Ovary (tissue), 3 donors: Measurements from ENCODE around the gene SLC1A4.

Experiments
- POLR2A ChIP-seq: fragments of 450-650 bp; IDR thresholded peaks from one replicate; pipeline ENCODE4 v1.6.1; 2017; ENCODE audit warnings: antibody characterized with exemption, mild to moderate bottlenecking, moderate library complexity
- TF ChIP-seq, protein P1 (sequence below), 3 donors: fragments of 450-650 bp in 2 of 3; fragments of 200-600 bp in 1 of 3; IDR thresholded peaks; one replicate each; pipeline versions ENCODE4 v1.5.1 to v1.8.0; 2016 to 2022; ENCODE audit warnings: antibody characterized with exemption in 3 of 3, mild to moderate bottlenecking in 1 of 3
- donor health status: DM: no; HTN: no; CAD: no.

DNA sequence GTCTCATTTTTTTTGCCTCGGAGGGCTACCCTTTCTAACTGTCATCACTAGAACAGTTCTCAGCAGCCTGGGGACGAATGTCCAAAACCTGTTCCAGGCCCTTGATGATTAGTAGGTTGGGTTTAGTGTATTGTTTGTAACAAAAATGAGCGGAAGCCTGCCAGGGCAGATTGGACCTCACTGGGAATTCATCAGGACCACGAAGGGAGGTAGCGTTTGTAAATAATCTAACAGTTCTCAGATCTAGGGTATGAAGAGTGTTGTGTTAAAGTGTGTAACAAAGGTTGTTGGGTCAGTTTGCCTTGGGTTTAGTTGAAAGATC is 67.8 kb downstream of the SLC1A4 start:
- TF ChIP-seq, protein P1, sequence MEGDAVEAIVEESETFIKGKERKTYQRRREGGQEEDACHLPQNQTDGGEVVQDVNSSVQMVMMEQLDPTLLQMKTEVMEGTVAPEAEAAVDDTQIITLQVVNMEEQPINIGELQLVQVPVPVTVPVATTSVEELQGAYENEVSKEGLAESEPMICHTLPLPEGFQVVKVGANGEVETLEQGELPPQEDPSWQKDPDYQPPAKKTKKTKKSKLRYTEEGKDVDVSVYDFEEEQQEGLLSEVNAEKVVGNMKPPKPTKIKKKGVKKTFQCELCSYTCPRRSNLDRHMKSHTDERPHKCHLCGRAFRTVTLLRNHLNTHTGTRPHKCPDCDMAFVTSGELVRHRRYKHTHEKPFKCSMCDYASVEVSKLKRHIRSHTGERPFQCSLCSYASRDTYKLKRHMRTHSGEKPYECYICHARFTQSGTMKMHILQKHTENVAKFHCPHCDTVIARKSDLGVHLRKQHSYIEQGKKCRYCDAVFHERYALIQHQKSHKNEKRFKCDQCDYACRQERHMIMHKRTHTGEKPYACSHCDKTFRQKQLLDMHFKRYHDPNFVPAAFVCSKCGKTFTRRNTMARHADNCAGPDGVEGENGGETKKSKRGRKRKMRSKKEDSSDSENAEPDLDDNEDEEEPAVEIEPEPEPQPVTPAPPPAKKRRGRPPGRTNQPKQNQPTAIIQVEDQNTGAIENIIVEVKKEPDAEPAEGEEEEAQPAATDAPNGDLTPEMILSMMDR (IDR thresholded peaks at IDR 0.05), result no peak
- no peak for TF ChIP-seq POLR2A
